Measurements from ENCODE around the gene PDE8B.
"Not testable (repeated sequence)": the region's sequence is repeated elsewhere in the genome, so short reads cannot be mapped to it uniquely, and the experiment has no call there.

Gene PDE8B

DNA sequence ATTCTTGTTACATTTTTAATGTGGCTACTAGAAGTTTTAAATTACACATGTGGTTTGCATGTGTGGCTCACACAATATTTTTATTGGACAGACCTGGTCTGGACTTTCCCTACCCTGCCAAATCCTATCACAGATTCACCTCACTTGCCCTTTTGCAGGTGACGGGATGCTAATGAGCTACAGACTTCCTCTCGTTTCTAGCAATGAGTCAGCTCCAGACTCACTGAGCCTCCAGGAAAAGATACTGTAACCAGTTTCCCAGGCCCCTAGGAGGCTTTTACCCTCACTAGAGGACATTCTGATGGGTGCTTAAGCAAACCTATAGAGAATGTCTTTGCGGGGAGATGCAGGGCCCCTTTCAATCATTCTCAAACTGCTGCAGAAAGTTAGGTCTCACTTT, 146.3 kb downstream of the PDE8B start:
- DNase-seq (ENCODE audit: low read depth in 2 of 3, low spot score in 2 of 3), result no peak

DNA sequence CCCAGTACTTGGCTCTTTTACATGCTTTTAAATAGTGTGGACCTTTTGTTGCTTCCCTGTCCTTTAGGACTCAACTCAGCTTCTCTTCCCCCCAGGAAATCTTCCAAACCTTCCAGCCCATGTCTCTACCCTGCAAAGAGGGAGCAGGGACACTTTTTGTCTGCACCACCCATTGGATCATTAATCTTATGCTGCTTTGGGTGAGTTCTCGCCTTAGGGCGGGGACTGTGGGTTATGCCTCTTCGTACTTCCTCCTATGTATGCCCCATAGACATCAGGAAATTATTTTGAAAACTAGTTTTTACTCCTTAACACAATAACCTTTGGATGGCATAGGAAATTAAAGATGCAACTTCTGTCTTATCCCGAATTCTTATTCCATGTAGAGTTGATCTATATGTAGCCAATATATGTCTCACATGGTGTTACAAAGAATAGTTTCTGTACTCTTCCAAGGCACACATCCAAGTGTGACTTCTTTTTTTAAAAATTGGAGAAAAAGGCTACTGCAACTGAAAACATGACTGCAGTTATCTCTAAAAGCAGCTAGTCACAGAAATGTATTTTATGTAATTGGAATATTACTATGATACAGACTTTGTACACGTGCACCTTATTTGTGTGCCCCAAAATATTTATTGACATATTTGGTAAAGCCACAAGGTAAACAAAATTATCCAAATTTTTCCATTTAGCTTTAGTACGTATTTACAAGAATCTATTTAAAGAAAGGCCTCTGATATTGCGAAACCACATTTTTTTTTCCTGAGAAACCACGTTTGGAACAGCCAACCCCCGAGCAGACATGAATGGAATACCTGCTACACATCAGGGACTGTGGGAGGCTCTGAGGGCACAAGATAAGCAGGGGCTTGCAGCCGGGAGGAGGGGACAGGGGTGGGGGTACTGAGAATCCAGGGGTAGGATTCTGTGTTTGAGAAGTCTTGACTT, 148.1 kb downstream of the PDE8B start:
- DNase-seq (ENCODE audit: low read depth in 2 of 3, low spot score in 2 of 3), result no peak

- DNase-seq (ENCODE audit: low read depth in 2 of 3, low spot score in 2 of 3), result no peak
Observed at GRCh38 chr5:77359231-77359630, 148.8 kb downstream of the PDE8B start.

DNA sequence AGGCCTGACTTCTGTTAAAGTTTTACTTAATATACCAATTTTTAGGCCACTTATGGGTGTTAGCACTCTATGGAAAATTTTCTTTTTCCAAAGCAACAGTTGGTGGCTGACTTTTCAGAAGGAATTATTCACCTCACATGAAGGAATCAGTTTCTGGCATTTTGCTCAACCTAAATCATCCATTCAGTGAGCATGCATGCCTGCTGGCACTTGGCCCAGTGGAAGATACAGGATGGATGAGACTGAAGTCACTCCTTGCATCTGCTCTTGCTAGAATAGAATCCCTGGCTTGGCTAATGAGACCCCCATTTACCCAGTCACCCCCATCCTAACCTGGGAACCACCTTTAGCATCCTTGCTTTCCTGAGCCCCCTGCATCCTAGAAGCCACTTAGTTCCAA, 149.9 kb downstream of the PDE8B start:
- DNase-seq (ENCODE audit: low read depth in 2 of 3, low spot score in 2 of 3), result no peak

DNA sequence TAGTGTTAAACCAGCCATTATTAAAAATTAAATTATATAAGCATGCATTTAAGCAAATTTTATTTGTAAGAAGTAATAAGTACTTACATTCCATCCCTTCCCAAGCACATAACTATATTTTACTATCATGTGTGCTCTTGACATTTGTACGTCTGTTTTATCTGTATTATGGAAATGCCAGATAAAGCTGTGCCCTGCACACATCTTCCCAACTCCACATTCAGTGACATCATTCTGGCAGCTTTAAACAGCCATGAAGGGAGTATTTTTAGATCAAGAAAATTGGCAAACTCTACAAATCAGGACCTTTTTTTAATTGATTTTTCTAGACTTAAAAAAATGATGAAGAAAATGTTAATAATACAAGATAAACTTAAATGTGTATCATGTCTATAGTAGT, 150.5 kb downstream of the PDE8B start:
- DNase-seq (ENCODE audit: low read depth in 2 of 3, low spot score in 2 of 3), result no peak

DNA sequence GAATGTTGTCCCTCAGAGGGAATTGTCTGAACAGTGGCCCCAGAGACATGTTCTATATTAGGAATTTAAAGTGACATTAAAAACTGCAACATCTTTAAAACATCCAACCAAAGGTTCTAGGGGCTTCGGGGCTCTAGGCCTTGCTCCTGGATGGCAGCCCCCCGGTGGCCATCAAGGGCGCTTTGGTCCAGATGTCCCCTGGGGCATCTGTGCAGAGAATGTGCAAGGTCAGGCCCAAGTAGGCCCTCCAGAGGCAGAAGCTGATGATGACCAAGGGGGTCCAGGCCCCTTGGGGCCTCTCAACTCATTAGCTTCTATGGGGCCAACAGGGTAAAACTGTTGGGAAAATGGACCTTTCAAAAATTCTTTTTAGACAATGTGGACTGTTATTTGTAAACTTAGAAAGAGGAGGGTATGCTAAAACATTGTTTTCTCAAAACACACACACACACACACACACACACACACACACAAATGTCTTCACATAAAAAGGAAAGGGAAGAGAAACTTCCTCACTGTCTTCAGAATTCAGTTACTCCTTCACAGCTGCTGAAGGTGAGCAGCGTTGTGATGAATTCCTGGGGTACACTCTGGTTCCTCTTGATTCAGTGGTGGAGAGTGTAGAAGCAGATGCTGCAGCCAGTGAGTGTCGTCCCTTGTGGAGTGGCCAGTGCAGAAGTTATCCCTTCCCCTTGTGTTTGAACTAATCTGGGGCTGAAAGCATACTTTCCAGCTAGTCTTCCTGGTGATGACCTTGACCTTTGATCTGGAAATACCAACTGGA, 156.4 kb downstream of the PDE8B start:
- DNase-seq (ENCODE audit: low read depth in 2 of 3, low spot score in 2 of 3), result no peak

DNA sequence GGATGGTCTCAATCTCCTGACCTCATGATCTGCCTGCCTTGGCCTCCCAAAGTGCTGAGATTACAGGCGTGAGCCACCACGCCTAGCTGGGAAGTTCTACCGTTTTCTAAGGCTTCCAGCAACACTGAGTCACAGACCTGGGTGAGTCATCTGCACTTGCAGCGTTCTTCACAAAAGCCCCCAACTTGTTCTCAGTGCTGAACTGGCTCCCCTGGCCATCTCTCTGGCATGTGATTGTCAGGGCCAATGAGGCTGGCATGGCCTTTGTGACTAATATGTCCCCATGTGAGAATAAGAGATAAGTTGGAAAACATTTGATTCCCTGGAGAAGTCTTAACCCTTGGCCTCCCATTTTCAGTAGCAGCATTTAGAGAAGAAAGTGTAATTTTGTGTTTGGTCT, 157.3 kb downstream of the PDE8B start:
- no peak for DNase-seq (ENCODE audit: low read depth in 2 of 3, low spot score in 2 of 3)

- no peak for DNase-seq (ENCODE audit: low read depth in 2 of 3, low spot score in 2 of 3)
Observed at GRCh38 chr5:77368367-77368766, 157.9 kb downstream of the PDE8B start.

GRCh38 chr5:77369566-77369965, 159.1 kb downstream of the PDE8B start:
- DNase-seq (ENCODE audit: low read depth in 2 of 3, low spot score in 2 of 3), result no peak

GRCh38 chr5:77374686-77375085, 164.2 kb downstream of the PDE8B start:
- no peak for DNase-seq (ENCODE audit: low read depth in 2 of 3, low spot score in 2 of 3)

GRCh38 chr5:77376609-77377300, 166.3 kb downstream of the PDE8B start:
- DNase-seq (ENCODE audit: low read depth in 2 of 3, low spot score in 2 of 3), result no peak

DNA sequence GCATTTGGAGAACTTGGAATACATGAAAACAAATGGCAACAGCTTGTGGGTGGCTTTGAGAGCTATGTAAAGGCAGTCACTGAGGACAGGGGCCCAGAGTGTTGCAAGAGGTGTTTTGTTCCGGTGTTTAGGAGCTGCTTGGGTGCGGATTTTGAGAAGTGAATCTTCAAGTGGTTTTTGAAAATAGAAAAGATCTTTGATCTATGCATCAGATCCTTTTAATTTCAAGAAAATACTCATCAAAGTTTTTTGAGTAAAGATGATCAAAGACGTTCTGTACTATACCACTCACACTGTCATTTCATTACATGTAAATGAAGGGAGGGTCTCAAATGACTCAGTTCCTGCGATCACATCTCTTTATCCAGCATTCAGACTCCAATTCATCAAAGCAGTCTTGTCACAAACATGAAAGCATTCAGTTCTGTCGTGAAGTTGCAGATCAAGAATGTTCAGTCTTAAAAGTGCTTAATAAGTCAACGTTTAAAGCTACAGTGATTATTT, 169.1 kb downstream of the PDE8B start:
- peak in 1 of 3 experiments; percentile 13 for DNase-seq (ENCODE audit: low read depth in 2 of 3, low spot score in 2 of 3)

- DNase-seq (ENCODE audit: low read depth in 2 of 3, low spot score in 2 of 3), result no peak
Observed at GRCh38 chr5:77380636-77381035, 170.2 kb downstream of the PDE8B start.

DNA sequence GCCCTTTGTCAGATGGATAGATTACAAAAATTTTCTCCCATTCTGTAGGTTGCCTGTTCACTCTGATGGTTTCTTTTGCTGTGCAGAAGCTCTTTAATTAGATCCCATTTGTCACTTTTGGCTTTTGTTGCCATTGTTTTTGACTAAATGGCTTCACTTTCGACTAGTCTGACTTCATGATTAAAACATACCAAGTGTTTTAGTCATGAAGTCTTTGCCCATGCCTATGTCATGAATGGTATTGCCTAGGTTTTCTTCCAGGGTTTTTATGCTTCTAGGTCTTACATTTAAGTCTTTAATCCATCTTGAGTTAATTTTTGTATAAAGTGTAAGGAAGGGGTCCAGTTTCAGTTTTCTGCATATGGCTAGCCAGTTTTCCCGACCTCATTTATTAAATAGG, 172.9 kb downstream of the PDE8B start:
- DNase-seq (ENCODE audit: low read depth in 2 of 3, low spot score in 2 of 3), result not testable (repeated sequence)

GRCh38 chr5:77386340-77386739, 175.9 kb downstream of the PDE8B start:
- DNase-seq (ENCODE audit: low read depth in 2 of 3, low spot score in 2 of 3), result not testable (repeated sequence)

DNA sequence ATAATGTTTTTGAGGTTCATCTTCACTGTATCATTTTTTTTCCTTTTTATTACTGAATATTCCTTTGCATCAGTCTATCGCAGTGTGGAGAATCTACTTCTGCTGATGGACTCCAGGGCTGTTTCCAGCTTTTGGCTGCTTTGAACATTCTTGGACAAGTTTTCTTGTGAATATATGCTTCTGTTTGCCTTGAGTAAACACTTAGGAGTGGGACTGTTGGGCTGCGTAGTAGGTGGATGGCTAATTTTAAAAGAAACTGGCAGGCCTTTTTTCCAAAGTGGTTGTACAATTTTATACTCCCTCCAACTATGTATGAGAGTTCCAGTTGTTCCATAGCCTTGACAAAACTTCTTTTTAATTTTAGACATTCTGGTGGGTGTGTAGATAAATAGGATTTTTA, 179.3 kb downstream of the PDE8B start:
- no peak for DNase-seq (ENCODE audit: low read depth in 2 of 3, low spot score in 2 of 3)

DNA sequence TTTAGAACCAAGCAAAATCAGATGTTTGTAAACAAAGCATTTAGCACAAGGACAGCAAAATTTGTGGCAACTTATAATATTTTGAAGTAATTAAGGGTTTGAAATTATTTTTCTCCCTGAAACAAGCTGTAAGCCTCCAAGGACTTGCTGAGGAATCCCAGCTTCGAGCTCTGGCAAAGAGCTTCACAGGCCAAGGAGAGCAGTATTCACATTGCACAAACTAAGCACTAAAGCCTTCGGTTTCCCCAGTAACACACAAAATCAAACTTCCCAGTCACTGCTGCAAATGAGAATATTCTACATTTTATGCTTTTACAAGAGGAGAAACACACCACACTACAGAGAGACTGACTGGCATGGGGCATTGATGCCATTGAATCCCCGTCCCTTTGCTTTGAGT, 179.7 kb downstream of the PDE8B start:
- DNase-seq (ENCODE audit: low read depth in 2 of 3, low spot score in 2 of 3), result no peak

DNA sequence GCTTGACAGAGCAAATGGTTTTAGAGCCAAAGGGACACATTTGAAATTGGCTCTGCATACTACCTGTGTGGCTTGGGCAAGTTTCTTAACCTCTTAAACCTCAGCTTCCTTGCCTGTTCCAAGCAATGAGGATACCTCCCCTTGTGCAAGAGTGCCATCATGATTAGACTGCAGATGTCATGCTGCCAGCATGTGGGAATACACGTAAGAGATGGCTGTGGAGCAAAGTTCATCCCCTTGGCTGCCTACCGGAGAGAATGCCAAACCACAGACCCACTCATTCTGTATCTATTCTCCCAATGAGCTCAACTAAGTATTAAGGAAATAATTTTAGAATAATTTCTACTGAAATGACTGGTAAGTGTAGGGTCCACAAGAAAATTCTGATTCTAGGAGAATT, 180.3 kb downstream of the PDE8B start:
- no peak for DNase-seq (ENCODE audit: low read depth in 2 of 3, low spot score in 2 of 3)

DNA sequence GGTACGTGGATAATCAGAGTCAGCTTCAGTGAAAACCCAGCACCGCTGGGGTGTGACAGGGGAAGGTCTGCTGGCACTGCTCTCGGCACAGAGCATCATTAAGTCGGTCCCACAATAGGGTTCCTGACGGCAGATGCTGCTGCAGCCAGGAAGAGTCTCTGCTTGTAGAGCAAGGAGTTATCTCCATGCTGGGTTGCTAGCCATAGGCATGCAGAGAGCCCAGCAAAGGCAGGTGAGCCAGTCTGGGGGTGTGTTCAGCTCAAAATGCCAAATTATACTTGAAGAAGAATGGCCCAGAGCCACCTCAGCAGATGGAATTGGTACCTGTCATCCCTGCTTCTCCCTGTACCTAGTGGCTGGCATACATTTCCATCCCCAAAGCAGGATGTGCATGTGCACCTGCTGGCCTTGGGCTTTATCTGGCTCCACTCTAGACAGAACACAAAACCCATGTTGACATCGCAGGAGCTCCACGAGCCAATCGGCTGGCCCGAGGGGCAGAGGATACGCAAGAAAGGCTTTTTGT, 180.8 kb downstream of the PDE8B start:
- DNase-seq (ENCODE audit: low read depth in 2 of 3, low spot score in 2 of 3), result no peak

GRCh38 chr5:77394064-77394715, 183.7 kb downstream of the PDE8B start:
- no peak for DNase-seq (ENCODE audit: low read depth in 2 of 3, low spot score in 2 of 3)

DNA sequence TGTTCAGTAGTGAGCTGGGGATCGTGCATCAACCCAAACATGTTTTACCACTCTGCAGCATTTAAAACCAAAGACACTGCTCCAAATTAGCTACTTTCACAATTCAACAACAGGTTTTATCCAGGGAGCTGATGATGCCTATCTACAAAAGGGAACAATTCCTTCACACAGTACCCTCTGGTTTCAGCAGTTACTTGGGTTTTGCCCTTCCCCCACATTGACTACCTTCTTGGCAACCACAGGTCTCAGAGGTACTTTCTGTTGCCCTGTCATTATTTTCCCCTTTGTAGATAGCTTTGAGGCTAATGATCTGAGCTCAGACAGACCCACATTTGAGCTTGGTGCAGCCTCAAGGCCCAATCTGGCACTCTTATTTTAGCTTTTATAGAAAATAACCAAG, 185.5 kb downstream of the PDE8B start:
- no peak for DNase-seq (ENCODE audit: low read depth in 2 of 3, low spot score in 2 of 3)

Measured in activated CD8-positive, alpha-beta memory T cell treated with anti-CD3 and anti-CD28 coated beads for 48 hours (primary cell).